Left hindlimb (tissue), 1 donor: Measurements from ENCODE around the gene WEE2.
A peak's percentile ranks its signal among the peaks of the same experiment; 100 is the strongest.
"Not testable (repeated sequence)": the region's sequence is repeated elsewhere in the genome, so short reads cannot be mapped to it uniquely, and the experiment has no call there.

Experiments used
- DNase-seq: peaks from one replicate; pipeline ENCODE4 v3.0.0-alpha.2; 2018

WEE2 gene

GRCh38 chr7:141715794-141716689 is 7.9 kb downstream of the WEE2 start:
- DNase-seq, result no peak

- no peak for DNase-seq
Observed at GRCh38 chr7:141717450-141717849, 9.3 kb downstream of the WEE2 start.

GRCh38 chr7:141722529-141722928 is 14.4 kb downstream of the WEE2 start:
- no peak for DNase-seq

- DNase-seq, result no peak
Observed at GRCh38 chr7:141729020-141729419, 20.9 kb downstream of the WEE2 start.

GRCh38 chr7:141731476-141732149 is 23.5 kb downstream of the WEE2 start:
- no peak for DNase-seq

- DNase-seq, result no peak
Observed at GRCh38 chr7:141737118-141737835, 29.1 kb downstream of the WEE2 start.

- DNase-seq, result peak; percentile 94
Observed at GRCh38 chr7:141737836-141738591, 29.9 kb downstream of the WEE2 start, which contains the start of gene SSBP1. Gene SSBP1, plus strand, starts transcription at chr7:141738358. Its CDS starts 809 bp downstream, at chr7:141739167.

- DNase-seq, result no peak
Observed at GRCh38 chr7:141738592-141739013, 30.4 kb downstream of the WEE2 start.

GRCh38 chr7:141739250-141739649 is 31.1 kb downstream of the WEE2 start:
- DNase-seq, result no peak

- DNase-seq, result no peak
Observed at GRCh38 chr7:141742229-141742628, 34.1 kb downstream of the WEE2 start.

- no peak for DNase-seq
Observed at GRCh38 chr7:141744131-141744530, 36.0 kb downstream of the WEE2 start.

- no peak for DNase-seq
Observed at GRCh38 chr7:141748396-141748795, 40.2 kb downstream of the WEE2 start.

- not testable (repeated sequence) for DNase-seq
Observed at GRCh38 chr7:141751904-141752303, 43.8 kb downstream of the WEE2 start.

- DNase-seq, result no peak
Observed at GRCh38 chr7:141752634-141753033, 44.5 kb downstream of the WEE2 start.

GRCh38 chr7:141754939-141755338 is 46.8 kb downstream of the WEE2 start:
- no peak for DNase-seq

- DNase-seq, result no peak
Observed at GRCh38 chr7:141763797-141764196, 55.6 kb downstream of the WEE2 start, which contains the start of gene TAS2R3. Gene TAS2R3, plus strand, starts transcription at chr7:141764097. Its CDS starts 62 bp downstream, at chr7:141764159.

GRCh38 chr7:141770083-141770583 is 62.0 kb downstream of the WEE2 start:
- DNase-seq, result not testable (repeated sequence)

GRCh38 chr7:141776374-141776773 is 68.2 kb downstream of the WEE2 start, which contains the start of gene TAS2R4:
Gene TAS2R4, plus strand, starts transcription at chr7:141776674. Its CDS starts 1,815 bp downstream, at chr7:141778489.
- no peak for DNase-seq
